IMR-90 (cell line): ENCODE measurements around the gene MYH6. TPM values are rescaled to one million over a fixed set of nuclear protein-coding genes. Genes with fewer than 3 reads are reported as not detected.

Experiments used
- ATAC-seq: fragments of 200-7000 bp; cut with Tn5 transposase; 2 replicates; pipeline ENCODE4 v1.9.1; 2020; ENCODE audit warnings: low read depth, mild to moderate bottlenecking, moderate library complexity
- BruUV-seq: library from RNA; stranded (reverse); fragments of 400-500 nt; replicated peaks from 2 replicates; lab custom pipeline; 2021; lab: Mats Ljungman, UMichigan
- CTCF ChIA-PET: fragments of 300-600 bp; formaldehyde crosslinking; extraction: SDS; loops from one replicate; lab custom pipeline; 2021; ENCODE audit warnings: antibody characterized with exemption; lab: Yijun Ruan, JAX
- POLR2A ChIA-PET: fragments of 300-600 bp; sonication (Branson Sonifier 250); formaldehyde crosslinking; loops from one replicate; lab custom pipeline; 2022; ENCODE audit warnings: antibody characterized with exemption; ENCODE audit not compliant: unreplicated experiment; lab: Charles Lee
- DNase-seq: peaks from one replicate; pipeline ENCODE4 v3.0.0; 2013
- H2AFZ ChIP-seq: replicated peaks from 2 replicates; pipeline ENCODE3; 2013; ENCODE audit warnings: low read length, mild to moderate bottlenecking; ENCODE audit not compliant: poor library complexity
- H2AK5ac ChIP-seq: 2 replicates; pipeline ENCODE4 v1.6.1; 2013; ENCODE audit warnings: low read depth, low read length, inconsistent platforms
- H2AK9ac ChIP-seq: replicated peaks from 2 replicates; pipeline ENCODE3; 2013; ENCODE audit warnings: mild to moderate bottlenecking, low read depth, low read length, moderate library complexity; ENCODE audit not compliant: poor library complexity
- H2BK120ac ChIP-seq: 2 replicates; pipeline ENCODE4 v1.6.1; 2013; ENCODE audit warnings: low read depth, low read length, inconsistent platforms
- H2BK15ac ChIP-seq: 3 replicates; pipeline ENCODE4 v1.6.1; 2013; ENCODE audit warnings: low read depth, low read length, inconsistent platforms
- H2BK20ac ChIP-seq: 2 replicates; pipeline ENCODE4 v1.6.1; 2013; ENCODE audit warnings: low read depth, mild to moderate bottlenecking, inconsistent platforms, low read length, moderate library complexity
- H2BK5ac ChIP-seq: 2 replicates; pipeline ENCODE4 v1.6.1; 2013; ENCODE audit warnings: mild to moderate bottlenecking, low read depth, low read length, inconsistent platforms; ENCODE audit not compliant: poor library complexity, severe bottlenecking
- H3K14ac ChIP-seq: replicated peaks from 2 replicates; pipeline ENCODE4 v1.6.1; 2013; ENCODE audit warnings: low read depth, low read length, inconsistent platforms
- H3K18ac ChIP-seq: 2 replicates; pipeline ENCODE4 v1.6.1; 2013; ENCODE audit warnings: low read depth, low read length, control low read depth
- H3K23ac ChIP-seq: 2 replicates; pipeline ENCODE4 v1.6.1; 2013; ENCODE audit warnings: low read depth, low read length, inconsistent platforms
- H3K27ac ChIP-seq: 2 replicates; pipeline ENCODE4 v1.5.1; 2013; ENCODE audit warnings: mild to moderate bottlenecking, control low read depth, low read length; ENCODE audit not compliant: insufficient read depth
- H3K27me3 ChIP-seq: 2 replicates; pipeline ENCODE4 v1.6.1; 2013; ENCODE audit warnings: low read length; ENCODE audit not compliant: control insufficient read depth, insufficient read depth
- H3K36me3 ChIP-seq: 2 replicates; pipeline ENCODE4 v1.6.1; 2013; ENCODE audit warnings: low read length, mixed read lengths; ENCODE audit not compliant: control insufficient read depth, insufficient read depth
- H3K4ac ChIP-seq: 2 replicates; pipeline ENCODE4 v1.6.1; 2013; ENCODE audit warnings: low read depth, low read length, inconsistent platforms
- H3K4me1 ChIP-seq: 2 replicates; pipeline ENCODE4 v1.6.1; 2013; ENCODE audit warnings: low read length, mixed read lengths; ENCODE audit not compliant: control insufficient read depth, insufficient read depth
- H3K4me2 ChIP-seq: 2 replicates; pipeline ENCODE4 v1.6.1; 2013; ENCODE audit warnings: low read depth, mild to moderate bottlenecking, control low read depth, low read length, moderate library complexity
- H3K4me3 ChIP-seq: 2 replicates; pipeline ENCODE4 v1.5.1; 2013; ENCODE audit warnings: low read depth, mild to moderate bottlenecking, control low read depth, low read length, moderate library complexity; ENCODE audit not compliant: insufficient read depth
- H3K56ac ChIP-seq: 2 replicates; pipeline ENCODE4 v1.6.1; 2013; ENCODE audit warnings: low read length, inconsistent platforms; ENCODE audit not compliant: insufficient read depth; ENCODE audit errors: extremely low read depth
- H3K79me1 ChIP-seq, 2 experiments: 2 replicates each; pipeline ENCODE4 v1.6.1; 2013; ENCODE audit warnings: low read length in 2 of 2, inconsistent platforms in 1 of 2, low read depth in 1 of 2
- H3K9ac ChIP-seq: 2 replicates; pipeline ENCODE4 v1.6.1; 2013; ENCODE audit warnings: low read depth, low read length, control low read depth
- H3K9me1 ChIP-seq: 2 replicates; pipeline ENCODE4 v1.6.1; 2013; ENCODE audit warnings: low read length, inconsistent platforms; ENCODE audit not compliant: insufficient read depth
- H3K9me3 ChIP-seq: 2 replicates; pipeline ENCODE4 v1.6.1; 2013; ENCODE audit warnings: low read length; ENCODE audit not compliant: control insufficient read depth, insufficient read depth
- H4K20me1 ChIP-seq: 2 replicates; pipeline ENCODE4 v1.6.1; 2013; ENCODE audit warnings: low read length, inconsistent platforms; ENCODE audit not compliant: insufficient read depth
- H4K5ac ChIP-seq: 2 replicates; pipeline ENCODE4 v1.6.1; 2013; ENCODE audit warnings: mild to moderate bottlenecking, low read depth, low read length, control low read depth
- H4K8ac ChIP-seq, 2 experiments: 2 replicates each; pipeline ENCODE4 v1.6.1; 2013; ENCODE audit warnings: low read depth in 2 of 2, low read length in 2 of 2, control low read depth in 1 of 2, inconsistent platforms in 1 of 2
- H4K91ac ChIP-seq: 2 replicates; pipeline ENCODE4 v1.6.1; 2013; ENCODE audit warnings: low read depth, low read length, inconsistent platforms; ENCODE audit not compliant: insufficient read depth
- MAZ ChIP-seq: IDR thresholded peaks from 2 replicates; pipeline ENCODE4 v1.6.1; 2012; ENCODE audit warnings: low read depth, mild to moderate bottlenecking, low read length, improper control_type of control experiment, moderate library complexity, borderline replicate concordance
- RAD21 ChIP-seq: IDR thresholded peaks from 2 replicates; pipeline ENCODE4 v1.6.1; 2012; ENCODE audit warnings: low read length, improper control_type of control experiment
- SMC3 ChIP-seq: fragments of 150-350 bp; IDR thresholded peaks from 2 replicates; pipeline ENCODE4 v1.6.1; 2016; ENCODE audit warnings: low read depth, mild to moderate bottlenecking, antibody characterized with exemption, low read length, moderate library complexity
- WGBS, 2 experiments: methylation state at CpG; one replicate each; pipeline versions ENCODE4 v1.1.5 to v1.1.7; 2013; ENCODE audit warnings: missing lambda C conversion rate in 2 of 2; ENCODE audit not compliant: insufficient read length in 1 of 2; ENCODE audit errors: extremely low coverage in 2 of 2; 5-methylcytosine and 5-hydroxymethylcytosine counted together
- dilution Hi-C: fragments of 300-500 bp; cut with HindIII; formaldehyde crosslinking; loops from one replicate; pipeline ENCODE4 v1.14.3; 2018; ENCODE audit warnings: low sequenced_read_pairs; ENCODE audit not compliant: unreplicated experiment
- in situ Hi-C: fragments of 300-500 bp; cut with MboI; formaldehyde crosslinking; loops from 3 replicates; pipeline ENCODE4 v1.14.3; 2019; ENCODE audit warnings: low sequenced_read_pairs, inconsistent platforms, mixed read lengths
- intact Hi-C: fragments of 100-400 bp; cut with micrococcal nuclease; formaldehyde crosslinking; loops from 2 replicates; pipeline ENCODE4 v1.10.0; 2022
- polyA plus RNA-seq, 3 experiments: library from polyadenylated mRNA; depleted of rRNA; stranded (reverse); fragments of >200 nt; gene quantifications; 2 replicates each; pipeline ENCODE4 v1.2.3, GENCODE V29; 2012; ENCODE audit warnings: low replicate concordance in 1 of 3
- total RNA-seq: library from RNA; depleted of rRNA; stranded (reverse); fragments of >200 nt; gene quantifications from 2 replicates; pipeline ENCODE4 v1.2.3, GENCODE V29; 2012

Gene MYH6
- total and polyA plus RNA-seq, 2 of the 4 experiments (the other 2 are of a cell fraction): not detected

DNA sequence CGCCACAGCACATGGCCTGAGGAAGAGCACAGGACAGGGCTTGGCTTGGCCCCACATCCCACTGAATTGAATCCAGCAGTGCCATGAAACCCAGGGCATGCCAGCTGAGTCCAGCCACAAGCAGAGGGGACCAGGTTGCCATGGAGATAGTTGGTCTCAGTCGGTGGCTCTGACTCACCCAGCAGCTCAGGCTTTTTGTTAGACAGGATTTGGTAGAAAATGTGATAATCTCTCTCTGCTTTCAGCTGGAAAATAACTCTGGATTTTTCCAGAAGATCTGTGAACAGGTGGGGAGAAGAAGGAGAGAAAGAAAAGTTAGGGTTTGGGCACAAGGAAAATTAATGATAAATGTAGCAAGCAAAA is 22.6 kb upstream of the MYH6 start:
- Histone ChIP-seq H3K79me1 (no peaks in the 10 kb centered on the region), H3K36me3 (no peaks in the 10 kb centered on the region), H2BK5ac (no peak overlapping the region), H3K9ac (no peak overlapping the region), H3K27ac (no peak overlapping the region), H3K4me3 (no peak overlapping the region), H4K91ac (no peak overlapping the region), H3K18ac (no peak overlapping the region), H3K4me1 (no peaks in the 10 kb centered on the region), H3K27me3 (peaks cover 6% of the 10 kb centered on the region; the same call in 1 of the 2 replicates), H3K23ac (no peak overlapping the region), H4K20me1 (no peaks in the 10 kb centered on the region), H2AK5ac (no peak overlapping the region), H4K8ac (no peak overlapping the region), H2AK9ac (no peak overlapping the region), H3K4ac (no peak overlapping the region), H3K4me2 (no peak overlapping the region), H3K14ac (no peak overlapping the region), H2AFZ (no peak overlapping the region), H2BK120ac (no peak overlapping the region), H2BK15ac (no peak overlapping the region), H3K9me1 (no peaks in the 10 kb centered on the region), H2BK20ac (no peak overlapping the region), H3K9me3 (no peaks in the 10 kb centered on the region), H3K56ac (no peak overlapping the region), H4K5ac (no peak overlapping the region)
- ChIA-PET CTCF (no interaction called here), POLR2A (no interaction called here)
- no peak for ATAC-seq
- in situ Hi-C loops (no loop called here), intact Hi-C loops (no loop called here), dilution Hi-C loops (no loop called here)
- no peak for DNase-seq
- no peak for TF ChIP-seq MAZ
- no peak for TF ChIP-seq SMC3
- TF ChIP-seq RAD21: no peak
- no TSS peak for BruUV-seq
- WGBS, 2 experiments: no CpG with 5 or more reads among the region's 2 CpGs
